ENCODE results near the gene NLE1.

NLE1 gene

DNA sequence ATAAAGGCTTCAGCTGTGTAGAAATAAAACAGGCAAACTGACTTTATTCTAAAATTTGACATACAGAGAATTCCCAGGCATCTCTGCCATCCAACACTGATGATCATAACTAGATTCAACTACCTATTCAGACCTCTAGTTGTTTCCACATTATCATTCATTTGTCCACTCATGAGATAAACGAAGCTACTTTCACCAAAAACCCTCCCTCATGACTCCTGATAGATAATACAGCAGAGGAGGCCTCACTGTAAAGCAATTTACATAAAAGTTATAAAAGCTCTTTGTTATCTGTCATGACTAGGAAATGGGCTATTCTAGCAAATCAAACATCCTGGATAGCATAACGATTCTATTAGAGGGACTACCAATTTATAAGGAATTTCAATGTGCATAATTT is 59.0 kb downstream of the NLE1 start:
- no peak overlapping the region for H3K4me3 ChIP-seq
- TF ChIP-seq POLR2AphosphoS5 (IDR thresholded peaks at IDR 0.05; ENCODE audit: borderline replicate concordance, low read depth, low read length) = no peak
- no peak for TF ChIP-seq FOXP2 (optimal IDR thresholded peaks at IDR 0.05; ENCODE audit: control extremely low read depth, extremely low read length, insufficient read depth)
- no peak for TF ChIP-seq EZH2 (IDR thresholded peaks at IDR 0.05)
- no peaks in the 10 kb centered on the region for H3K36me3 ChIP-seq (ENCODE audit: insufficient read depth, low read length)
- H3K9me3 ChIP-seq (ENCODE audit: low read depth, low read length) = no peaks in the 10 kb centered on the region
- H3K27ac ChIP-seq = no peak overlapping the region
- H3K9ac ChIP-seq (ENCODE audit: insufficient read length) = no peak overlapping the region
- DNase-seq (ENCODE audit: low read depth, low spot score) = no peak

DNA sequence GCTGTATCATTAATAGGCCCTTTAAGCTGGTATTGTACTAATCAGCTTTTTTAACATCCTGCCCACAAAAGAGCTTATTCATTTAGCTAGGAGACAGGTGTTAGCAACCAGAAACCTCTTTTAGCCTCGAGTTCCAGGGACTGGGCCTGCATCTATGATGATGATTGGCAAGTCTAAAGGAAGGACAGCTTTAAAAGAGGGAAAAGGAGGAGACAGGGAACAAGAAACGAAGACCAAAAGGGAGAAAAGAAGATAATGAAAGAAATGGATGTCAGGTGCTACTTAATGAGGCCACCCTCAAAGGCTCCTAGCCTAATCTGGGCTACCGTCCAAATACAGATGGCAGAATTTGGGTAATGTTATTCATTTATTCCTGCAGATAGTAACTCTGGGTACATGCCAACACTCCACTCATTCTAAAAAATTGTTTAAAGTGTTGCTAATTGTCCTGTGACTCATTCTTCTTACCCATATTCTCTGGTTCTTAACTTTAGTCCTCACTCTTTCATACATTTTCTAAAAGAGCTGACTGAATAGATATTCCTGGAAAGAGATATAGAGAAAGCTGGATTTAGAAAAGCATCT is 59.9 kb downstream of the NLE1 start:
- H3K27ac ChIP-seq = no peak overlapping the region

DNA sequence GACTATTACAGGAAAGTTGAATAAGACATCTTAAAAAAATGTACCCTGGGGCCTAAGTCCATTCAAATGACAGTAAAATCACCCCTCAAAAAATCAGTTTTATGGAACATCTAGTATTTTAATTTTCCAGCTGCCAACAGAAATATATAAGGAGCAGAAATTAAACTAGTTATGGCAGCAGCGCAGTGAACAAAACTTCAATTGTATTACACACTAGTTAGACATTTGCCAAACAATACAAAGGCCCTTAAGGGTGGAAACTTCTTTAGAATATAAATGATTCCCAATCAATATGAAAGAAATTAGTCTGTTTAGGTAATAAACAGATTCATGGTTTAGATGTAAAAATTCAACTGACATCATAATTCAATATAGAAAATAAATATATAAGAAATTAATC is 60.5 kb downstream of the NLE1 start:
- TF ChIP-seq EZH2 (IDR thresholded peaks at IDR 0.05) = no peak
- TF ChIP-seq POLR2AphosphoS5 (IDR thresholded peaks at IDR 0.05; ENCODE audit: borderline replicate concordance, low read depth, low read length) = no peak
- TF ChIP-seq FOXP2 (optimal IDR thresholded peaks at IDR 0.05; ENCODE audit: control extremely low read depth, extremely low read length, insufficient read depth) = no peak
- Histone ChIP-seq H3K27ac (no peak overlapping the region), H3K9me3 (ENCODE audit: low read depth, low read length) (no peaks in the 10 kb centered on the region), H3K9ac (ENCODE audit: insufficient read length) (no peak overlapping the region), H3K36me3 (ENCODE audit: insufficient read depth, low read length) (no peaks in the 10 kb centered on the region), H3K4me3 (no peak overlapping the region)
- no peak for DNase-seq (ENCODE audit: low read depth, low spot score)

More for the DNA sequence above, 59.9 kb downstream of the NLE1 start:
- no peak overlapping the region for H3K4me3 ChIP-seq
- no peaks in the 10 kb centered on the region for H3K36me3 ChIP-seq (ENCODE audit: insufficient read depth, low read length)
- no peak overlapping the region for H3K9ac ChIP-seq (ENCODE audit: insufficient read length)
- H3K9me3 ChIP-seq (ENCODE audit: low read depth, low read length) = no peaks in the 10 kb centered on the region
- no peak for TF ChIP-seq EZH2 (IDR thresholded peaks at IDR 0.05)
- no peak for TF ChIP-seq FOXP2 (optimal IDR thresholded peaks at IDR 0.05; ENCODE audit: control extremely low read depth, extremely low read length, insufficient read depth)
- TF ChIP-seq POLR2AphosphoS5 (IDR thresholded peaks at IDR 0.05; ENCODE audit: borderline replicate concordance, low read depth, low read length) = no peak
- peak; percentile 71 for DNase-seq (ENCODE audit: low read depth, low spot score)

DNA sequence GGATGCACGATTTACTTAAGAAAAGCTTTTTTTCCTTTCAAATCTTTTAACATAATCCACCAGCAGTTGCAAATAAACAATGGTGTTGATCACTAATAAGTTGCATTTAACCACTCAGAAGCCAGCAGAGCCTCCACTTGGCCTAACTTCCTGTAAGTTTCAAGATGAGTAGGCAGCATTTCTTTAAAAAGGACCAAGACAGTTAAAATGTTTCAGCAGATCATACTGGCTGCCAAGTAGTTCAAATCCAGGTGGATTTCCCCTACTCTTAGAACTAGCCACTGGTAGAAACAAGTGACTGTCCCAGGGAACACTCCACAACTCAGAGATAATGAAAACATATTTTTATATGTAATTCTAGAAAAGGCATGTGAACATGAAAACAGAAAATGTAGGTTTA is 61.6 kb downstream of the NLE1 start:
- Histone ChIP-seq H3K27ac (no peak overlapping the region), H3K9ac (ENCODE audit: insufficient read length) (no peak overlapping the region), H3K4me3 (no peak overlapping the region), H3K36me3 (ENCODE audit: insufficient read depth, low read length) (no peaks in the 10 kb centered on the region), H3K9me3 (ENCODE audit: low read depth, low read length) (no peaks in the 10 kb centered on the region)
- TF ChIP-seq FOXP2 (optimal IDR thresholded peaks at IDR 0.05; ENCODE audit: control extremely low read depth, extremely low read length, insufficient read depth) (no peak), POLR2AphosphoS5 (IDR thresholded peaks at IDR 0.05; ENCODE audit: borderline replicate concordance, low read depth, low read length) (no peak), EZH2 (IDR thresholded peaks at IDR 0.05) (no peak)
- DNase-seq (ENCODE audit: low read depth, low spot score) = no peak

DNA sequence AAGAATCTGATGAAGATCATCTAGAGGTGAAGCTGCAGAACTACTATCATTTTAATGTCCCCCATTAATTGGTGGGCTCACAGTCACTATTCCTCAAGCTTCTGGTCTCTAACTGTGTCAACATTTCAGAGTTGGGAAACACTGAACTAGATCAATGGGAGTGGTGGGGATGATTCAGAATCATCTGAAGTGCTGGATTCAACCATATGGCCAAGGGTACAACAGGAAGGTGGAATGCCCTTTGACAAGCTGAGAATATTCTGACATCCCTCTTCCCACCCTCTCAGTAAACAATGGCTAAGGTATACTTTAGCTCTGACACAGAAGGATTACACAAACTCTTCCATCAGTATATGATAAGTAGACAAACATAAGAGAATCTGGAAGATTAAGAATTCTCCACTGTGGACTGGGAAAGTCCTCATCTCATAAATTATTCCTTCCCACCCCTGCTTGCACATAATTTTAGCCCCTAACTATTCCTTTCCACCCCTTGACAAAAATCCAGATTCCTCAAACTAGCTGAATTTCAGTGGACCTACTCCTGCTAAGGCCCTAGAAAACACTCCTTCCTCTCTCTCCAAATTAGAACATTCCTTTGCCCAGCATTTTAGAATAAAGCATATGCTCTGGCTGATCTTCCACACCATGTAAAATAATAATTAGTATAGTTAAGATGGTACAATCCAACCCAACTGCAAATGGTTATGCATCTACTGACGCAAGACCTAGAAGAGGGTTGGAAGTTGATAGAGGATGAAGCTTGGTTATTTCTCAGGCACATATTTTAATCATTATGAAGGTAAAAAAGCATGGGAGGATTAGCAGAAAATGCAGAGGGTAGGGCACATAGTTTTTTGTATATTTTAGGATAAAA is 62.3 kb downstream of the NLE1 start:
- Histone ChIP-seq H3K9ac (ENCODE audit: insufficient read length) (no peak overlapping the region), H3K36me3 (ENCODE audit: insufficient read depth, low read length) (no peaks in the 10 kb centered on the region), H3K4me3 (no peak overlapping the region), H3K27ac (no peak overlapping the region), H3K9me3 (ENCODE audit: low read depth, low read length) (no peaks in the 10 kb centered on the region)
- no peak for DNase-seq (ENCODE audit: low read depth, low spot score)
- TF ChIP-seq EZH2 (IDR thresholded peaks at IDR 0.05) (no peak), POLR2AphosphoS5 (IDR thresholded peaks at IDR 0.05; ENCODE audit: borderline replicate concordance, low read depth, low read length) (no peak), FOXP2 (optimal IDR thresholded peaks at IDR 0.05; ENCODE audit: control extremely low read depth, extremely low read length, insufficient read depth) (no peak)

Data from SK-N-MC (cell line).